ENCODE data around the gene SLC44A5. TPM values are rescaled to one million over a fixed set of nuclear protein-coding genes. Genes with fewer than 3 reads are reported as not detected.

The SLC44A5 gene
- total and polyA plus RNA-seq, 8 donors = 0.12 to 6.7 (median 3.9) TPM; not detected in 3

- Histone ChIP-seq H3K27ac (no peak overlapping the region), H3K9me3 (no peaks in the 10 kb centered on the region), H3K4me1 (no peaks in the 10 kb centered on the region), H3K4me3 (no peak overlapping the region), H3K27me3 (no peaks in the 10 kb centered on the region), H3K36me3 (no peaks in the 10 kb centered on the region)
- TF ChIP-seq POLR2AphosphoS5 (IDR thresholded peaks at IDR 0.05) = no peak
- no peak for TF ChIP-seq EP300 (IDR thresholded peaks at IDR 0.05)
- TF ChIP-seq POLR2A (IDR thresholded peaks at IDR 0.05) = no peak
- TF ChIP-seq CTCF (IDR thresholded peaks at IDR 0.05) = no peak
- WGBS, 5 donors = 82 to 86% (median 84%) methylated on average over 6 of the region's 6 CpGs
- no peak for DNase-seq
- intact Hi-C loops (cut with DNase I; ENCODE audit: low total_unique reads) = no loop called here
Observed at GRCh38 chr1:75470448-75470847, 140.5 kb downstream of the SLC44A5 start.

GRCh38 chr1:75469586-75470173 lies 141.2 kb downstream of the SLC44A5 start:
- no peak for DNase-seq
- WGBS, 5 donors = 77 to 81% (median 80%) methylated on average over 7 of the region's 7 CpGs
- Histone ChIP-seq H3K27ac (no peak overlapping the region), H3K4me3 (no peak overlapping the region), H3K36me3 (no peaks in the 10 kb centered on the region), H3K27me3 (no peaks in the 10 kb centered on the region), H3K9me3 (no peaks in the 10 kb centered on the region), H3K4me1 (no peaks in the 10 kb centered on the region)
- TF ChIP-seq EP300 (IDR thresholded peaks at IDR 0.05) = no peak
- TF ChIP-seq POLR2AphosphoS5 (IDR thresholded peaks at IDR 0.05) = no peak
- intact Hi-C loops (cut with DNase I; ENCODE audit: low total_unique reads) = no loop called here

GRCh38 chr1:75461808-75462325 lies 149.0 kb downstream of the SLC44A5 start:
- no peak overlapping the region for H3K27ac ChIP-seq
- WGBS, 5 donors = 81 to 91% (median 87%) methylated on average over 2 to 3 of the region's 3 CpGs
- intact Hi-C loops (cut with DNase I; ENCODE audit: low total_unique reads) = no loop called here
- no peaks in the 10 kb centered on the region for H3K36me3 ChIP-seq
- DNase-seq = no peak
- H3K4me3 ChIP-seq = no peak overlapping the region
- no peaks in the 10 kb centered on the region for H3K9me3 ChIP-seq
- no peaks in the 10 kb centered on the region for H3K27me3 ChIP-seq
- H3K4me1 ChIP-seq = no peaks in the 10 kb centered on the region
- TF ChIP-seq EP300 (IDR thresholded peaks at IDR 0.05) (no peak), POLR2AphosphoS5 (IDR thresholded peaks at IDR 0.05) (no peak), POLR2A (IDR thresholded peaks at IDR 0.05) (no peak), CTCF (IDR thresholded peaks at IDR 0.05) (no peak)

- Histone ChIP-seq H3K9me3 (peaks cover 0 to 24% (median 4%) of the 10 kb centered on the region in 4 donors), H3K36me3 (no peaks in the 10 kb centered on the region), H3K4me3 (no peak overlapping the region), H3K27me3 (no peaks in the 10 kb centered on the region), H3K27ac (no peak overlapping the region), H3K4me1 (no peaks in the 10 kb centered on the region)
- intact Hi-C loops (cut with DNase I; ENCODE audit: low total_unique reads) = no loop called here
- TF ChIP-seq POLR2A (IDR thresholded peaks at IDR 0.05) (no peak), EP300 (IDR thresholded peaks at IDR 0.05) (no peak), POLR2AphosphoS5 (IDR thresholded peaks at IDR 0.05) (no peak), CTCF (IDR thresholded peaks at IDR 0.05) (no peak)
- DNase-seq = no peak
- WGBS, 5 donors = 69 to 93% (median 83%) methylated on average over 5 of the region's 5 CpGs
Observed at GRCh38 chr1:75449998-75450397, 160.9 kb downstream of the SLC44A5 start.

- Histone ChIP-seq H3K27ac (no peak overlapping the region), H3K9me3 (no peaks in the 10 kb centered on the region), H3K27me3 (no peaks in the 10 kb centered on the region), H3K36me3 (no peaks in the 10 kb centered on the region), H3K4me3 (no peak overlapping the region), H3K4me1 (no peaks in the 10 kb centered on the region)
- WGBS, 5 donors = 80 to 84% (median 82%) methylated on average over 1 of the region's 1 CpG
- intact Hi-C loops (cut with DNase I; ENCODE audit: low total_unique reads) = no loop called here
- no peak for TF ChIP-seq POLR2AphosphoS5 (IDR thresholded peaks at IDR 0.05)
- TF ChIP-seq EP300 (IDR thresholded peaks at IDR 0.05) = no peak
- TF ChIP-seq CTCF (IDR thresholded peaks at IDR 0.05) = no peak
- no peak for DNase-seq
Observed at GRCh38 chr1:75444220-75444619, 166.7 kb downstream of the SLC44A5 start.

Data from stomach (tissue), 9 donors.